B cell (primary cell): ENCODE measurements around the gene ANKRD28.

Experiments used
- CTCF ChIP-seq: fragments of 200-600 bp; IDR thresholded peaks from one replicate; pipeline ENCODE4 v1.8.0; 2022; ENCODE audit warnings: antibody characterized with exemption, mild to moderate bottlenecking
- EZH2 ChIP-seq: IDR thresholded peaks from 2 replicates; pipeline ENCODE4 v1.6.1; 2012; ENCODE audit warnings: borderline replicate concordance, low read depth, mild to moderate bottlenecking, moderate library complexity, low read length; ENCODE audit not compliant: insufficient read depth, poor library complexity, severe bottlenecking

GRCh38 chr3:15724446-15724845, 73.3 kb downstream of the ANKRD28 start:
- TF ChIP-seq CTCF (no peak), EZH2 (no peak)
